K562 (cell line): ENCODE data around the gene MUC15. TPM values are rescaled to one million over a fixed set of nuclear protein-coding genes. Genes with fewer than 3 reads are reported as not detected.

ENCODE experiments used
- ATAC-seq: fragments of 200-7000 bp; cut with Tn5 transposase; 3 replicates; pipeline ENCODE4 v1.9.1; 2020; ENCODE audit warnings: moderate library complexity
- BruUV-seq: library from RNA; stranded (reverse); fragments of 400-500 nt; replicated peaks from 2 replicates; lab custom pipeline; 2021; lab: Mats Ljungman, UMichigan
- CTCF ChIA-PET: fragments of 300-600 bp; formaldehyde crosslinking; extraction: SDS; loops from one replicate; lab custom pipeline; 2021; ENCODE audit warnings: low intra/inter-chr PET ratio; lab: Yijun Ruan, JAX
- POLR2A ChIA-PET: fragments of 300-600, 350-650 bp; sonication (Branson Sonifier 250); formaldehyde crosslinking; extraction: SDS; loops from one replicate; lab custom pipeline; 2021; ENCODE audit warnings: antibody characterized with exemption, inconsistent platforms; lab: Yijun Ruan, JAX
- DNase-seq, 4 experiments: peaks; one replicate each; pipeline versions ENCODE4 v3.0.0 to v3.0.0-alpha.2; 2011 to 2018; ENCODE audit warnings: low spot score in 3 of 4, mixed read lengths in 3 of 4; ENCODE audit errors: extremely low read depth in 1 of 4
- FAIRE-seq: peaks from 2 replicates; lab custom pipeline; 2011; peaks lifted over from hg19 to GRCh38; lab: Jason Lieb, UNC
- H2AFZ ChIP-seq: 2 replicates; pipeline ENCODE4 v1.6.0; 2011; ENCODE audit warnings: low read depth, low read length, control low read depth, inconsistent platforms
- H3K27ac ChIP-seq: fragments of 200-600 bp; 3 replicates; pipeline ENCODE4 v1.8.0; 2011; ENCODE audit warnings: low read depth, mild to moderate bottlenecking, control low read depth, inconsistent platforms, low read length, moderate library complexity, mixed read lengths; ENCODE audit errors: extremely low read depth
- H3K27me3 ChIP-seq, 2 experiments: fragments of 300-600 bp in 1 of 2; 2 replicates in 1 of 2; 3 replicates in 1 of 2; pipeline versions ENCODE4 v1.6.0 to v1.8.0; 2011; ENCODE audit warnings: inconsistent platforms in 2 of 2, low read length in 2 of 2, mild to moderate bottlenecking in 1 of 2, mixed read lengths in 1 of 2, moderate library complexity in 1 of 2; ENCODE audit not compliant: control insufficient read depth in 2 of 2, insufficient read depth in 2 of 2
- H3K36me3 ChIP-seq: fragments of 300-600 bp; 3 replicates; pipeline ENCODE4 v1.8.0; 2011; ENCODE audit warnings: mild to moderate bottlenecking, low read length, inconsistent platforms; ENCODE audit not compliant: control insufficient read depth, insufficient read depth
- H3K4me1 ChIP-seq, 2 experiments: fragments of 200-600 bp in 1 of 2; replicated peaks in 1 of 2; 2 replicates in 1 of 2; 3 replicates in 1 of 2; pipeline versions ENCODE4 v1.5.1 to v1.8.0; 2011; ENCODE audit warnings: inconsistent platforms in 2 of 2, low read length in 2 of 2, mild to moderate bottlenecking in 1 of 2, mixed read lengths in 1 of 2, moderate library complexity in 1 of 2; ENCODE audit not compliant: control insufficient read depth in 2 of 2, insufficient read depth in 2 of 2
- H3K4me2 ChIP-seq: 2 replicates; pipeline ENCODE4 v1.6.1; 2011; ENCODE audit warnings: low read length, control low read depth, inconsistent platforms, mixed read lengths; ENCODE audit not compliant: insufficient read depth
- H3K4me3 ChIP-seq: fragments of 200-600 bp; sonication (generic), shearing (Covaris generic); 2 replicates; pipeline ENCODE4 v1.5.1; 2016; ENCODE audit warnings: control low read depth, inconsistent platforms
- H3K79me2 ChIP-seq: fragments of 200-600 bp; 3 replicates; pipeline ENCODE4 v1.8.0; 2011; ENCODE audit warnings: low read length, inconsistent platforms; ENCODE audit not compliant: control insufficient read depth, insufficient read depth
- H3K9ac ChIP-seq, 2 experiments: 2 replicates each; pipeline versions ENCODE4 v1.6.0 to v1.6.1; 2011; ENCODE audit warnings: low read depth in 2 of 2, low read length in 2 of 2, control low read depth in 1 of 2, inconsistent platforms in 1 of 2, mild to moderate bottlenecking in 1 of 2, mixed read lengths in 1 of 2; ENCODE audit not compliant: insufficient read depth in 1 of 2
- H3K9me1 ChIP-seq: one replicate; pipeline ENCODE4 v1.6.0; 2011; ENCODE audit warnings: inconsistent platforms, mild to moderate bottlenecking, low read length, moderate library complexity; ENCODE audit not compliant: control insufficient read depth, insufficient read depth
- H3K9me3 ChIP-seq: replicated peaks from 2 replicates; pipeline ENCODE4 v1.5.1; 2011; ENCODE audit warnings: low read depth, low read length, inconsistent platforms; ENCODE audit not compliant: control insufficient read depth, insufficient read depth
- H4K20me1 ChIP-seq: replicated peaks from 2 replicates; pipeline ENCODE4 v1.6.1; 2011; ENCODE audit warnings: low read length, inconsistent platforms, mixed read lengths; ENCODE audit not compliant: control insufficient read depth, insufficient read depth
- BMI1 ChIP-seq: fragments of 150-350 bp; IDR thresholded peaks from 2 replicates; pipeline ENCODE4 v1.6.1; 2014; ENCODE audit warnings: low read length
- CTCFL ChIP-seq: IDR thresholded peaks from 2 replicates; pipeline ENCODE4 v1.6.1; 2011; ENCODE audit warnings: borderline replicate concordance, low read depth, mild to moderate bottlenecking, moderate library complexity, low read length; ENCODE audit not compliant: insufficient read depth, poor library complexity, severe bottlenecking
- E2F5 ChIP-seq: sonication (generic); formaldehyde crosslinking; IDR thresholded peaks from 2 replicates; pipeline ENCODE4 v1.8.0; 2022; ENCODE audit warnings: mild to moderate bottlenecking, missing genetic modification reagents
- FOXM1 ChIP-seq, 2 experiments: fragments of 450-650 bp in 1 of 2; sonication (generic) in 1 of 2; formaldehyde crosslinking in 1 of 2; IDR thresholded peaks; 2 replicates each; pipeline versions ENCODE4 v1.6.1 to v1.9.0; 2017 to 2022; ENCODE audit warnings: low read depth in 2 of 2, mild to moderate bottlenecking in 2 of 2, missing genetic modification reagents in 1 of 2, moderate library complexity in 1 of 2
- GTF3C2 ChIP-seq: IDR thresholded peaks from 3 replicates; pipeline ENCODE4 v1.6.1; 2011; ENCODE audit warnings: borderline replicate concordance, mild to moderate bottlenecking, moderate library complexity; ENCODE audit not compliant: insufficient read length; ENCODE audit errors: extremely low read depth
- HMBOX1 ChIP-seq: sonication (generic); IDR thresholded peaks from 2 replicates; pipeline ENCODE4 v1.6.1; 2016
- KLF6 ChIP-seq: fragments of 250-450 bp; sonication (Bioruptor Pico); IDR thresholded peaks from 2 replicates; pipeline ENCODE4 v1.4.0; 2020; ENCODE audit warnings: mild to moderate bottlenecking, moderate library complexity, borderline replicate concordance
- SAP30 ChIP-seq: fragments of 200-600 bp; sonication (generic); IDR thresholded peaks from 2 replicates; pipeline ENCODE4 v1.6.1; 2012; ENCODE audit warnings: borderline replicate concordance, low read depth, mild to moderate bottlenecking, moderate library complexity, low read length, control low read depth, inconsistent platforms; ENCODE audit not compliant: insufficient read depth, poor library complexity, severe bottlenecking
- SRSF3 ChIP-seq: fragments of 200-400 bp; formaldehyde crosslinking; IDR thresholded peaks from 2 replicates; pipeline ENCODE4 v1.6.1; 2016; ENCODE audit warnings: mild to moderate bottlenecking, low read length, moderate library complexity; ENCODE audit not compliant: insufficient read depth
- ZBTB43 ChIP-seq: sonication (generic); formaldehyde crosslinking; IDR thresholded peaks from 2 replicates; pipeline ENCODE4 v1.8.0; 2023; ENCODE audit warnings: mild to moderate bottlenecking, missing genetic modification reagents
- ZFP30 ChIP-seq: fragments of 250-450 bp; sonication (Bioruptor Pico); IDR thresholded peaks from 2 replicates; pipeline ENCODE4 v1.8.0; 2022; ENCODE audit warnings: moderate library complexity, mild to moderate bottlenecking, inconsistent platforms, borderline replicate concordance
- WGBS: fragments of 100-300 bp; shearing (Covaris generic); methylation state at CpG from one replicate; pipeline ENCODE4 v1.1.6; 2016; ENCODE audit warnings: low coverage, mixed read lengths; ENCODE audit not compliant: insufficient coverage; ENCODE audit errors: missing lambda C conversion rate; 5-methylcytosine and 5-hydroxymethylcytosine counted together
- in situ Hi-C: fragments of 300-500 bp; cut with MboI; formaldehyde crosslinking; loops from 4 replicates; pipeline ENCODE4 v1.15.0; 2018; ENCODE audit warnings: inconsistent platforms, mixed read lengths
- intact Hi-C: fragments of 100-400 bp; cut with micrococcal nuclease; formaldehyde crosslinking; loops from 2 replicates; pipeline ENCODE4 v1.14.2; 2022
- polyA plus RNA-seq, 8 experiments: library from polyadenylated mRNA; depleted of rRNA in 4 of 8; stranded (reverse) in 5 of 8; unstranded in 3 of 8; fragments of >200 nt; fragmentation: Nextera tagmentation in 2 of 8; fragmentation: Illumina TruSeq in 1 of 8; extraction: Ambion mirVana in 2 of 8; extraction: Trizol in 1 of 8; gene quantifications; 2 replicates each; pipeline versions ENCODE4 v1.2.1 to v1.2.3, GENCODE V29; 2011 to 2014; ENCODE audit warnings: inconsistent platforms in 1 of 8, missing spikeins in 1 of 8
- total RNA-seq, 7 experiments: library from RNA; depleted of rRNA in 6 of 7; stranded (reverse); fragments of >200 nt in 6 of 7; fragmentation: Illumina TruSeq in 2 of 7; extraction: Trizol in 2 of 7; gene quantifications; 2 replicates each; pipeline versions ENCODE4 v1.2.1 to v1.2.3, GENCODE V29; 2011 to 2021; ENCODE audit warnings: low replicate concordance in 1 of 7

The MUC15 gene
- total and polyA plus RNA-seq, 9 of the 15 experiments (the other 6 are each of a cell fraction or from before 2014, with no cell fraction given): 0.36 to 1.4 (median 0.65) TPM; not detected in 1

- TF ChIP-seq ZFP30 (no peak), SAP30 (no peak)
- TF ChIP-seq, all 486 proteins: peak for 0
These were observed 14.4 kb downstream of the MUC15 start (continued) for GRCh38 chr11:26557666-26558065.

- no peak overlapping the region for H3K4me3 ChIP-seq
- no peak for ATAC-seq
- CTCF ChIA-PET: no interaction called here
- TF ChIP-seq GTF3C2 (no peak), FOXM1 (IDR thresholded peaks at IDR 0.05; ENCODE audit: low read depth) (no peak), FOXM1 (CRISPR knock-in tag; IDR thresholded peaks at IDR 0.05; ENCODE audit: low read depth) (no peak), SRSF3 (no peak), BMI1 (no peak), E2F5 (CRISPR knock-in tag) (no peak), KLF6 (CRISPR knock-in tag) (no peak), HMBOX1 (no peak), ZBTB43 (CRISPR knock-in tag) (no peak), CTCFL (no peak)
These were observed 15.5 kb downstream of the MUC15 start for GRCh38 chr11:26556582-26556981.

More at GRCh38 chr11:26556582-26556981, 15.5 kb downstream of the MUC15 start:
- H4K20me1 ChIP-seq: no peaks in the 10 kb centered on the region
- H2AFZ ChIP-seq: no peak overlapping the region
- H3K27ac ChIP-seq: no peak overlapping the region
- H3K9me3 ChIP-seq: no peaks in the 10 kb centered on the region
- POLR2A ChIA-PET: no interaction called here
- H3K9me1 ChIP-seq: no peaks in the 10 kb centered on the region
- no peaks in the 10 kb centered on the region for H3K27me3 ChIP-seq
- intact Hi-C loops: no loop called here
- no peak overlapping the region for H3K4me2 ChIP-seq
- in situ Hi-C loops: no loop called here
- H3K79me2 ChIP-seq: no peaks in the 10 kb centered on the region
- no peak for DNase-seq
- H3K36me3 ChIP-seq: no peaks in the 10 kb centered on the region
- no peak for FAIRE-seq
- BruUV-seq: no TSS peak
- H3K9ac ChIP-seq: no peak overlapping the region
- H3K4me1 ChIP-seq: no peaks in the 10 kb centered on the region
- WGBS: 0% methylated on average over 1 of the region's 1 CpG
